H1 (cell line): Measurements from ENCODE around the gene DPH1. TPM values are rescaled to one million over a fixed set of nuclear protein-coding genes. Genes with fewer than 3 reads are reported as not detected.

ENCODE experiments used
- HDAC2 ChIP-seq, 2 experiments: fragments of 300-600 bp in 1 of 2; sonication (generic) in 1 of 2; IDR thresholded peaks; 2 replicates each; pipeline ENCODE4 v1.6.1; 2011 to 2012; ENCODE audit warnings: low read depth in 2 of 2, low read length in 2 of 2, mild to moderate bottlenecking in 2 of 2, moderate library complexity in 2 of 2, borderline replicate concordance in 1 of 2, inconsistent platforms in 1 of 2
- SRF ChIP-seq: IDR thresholded peaks from 2 replicates; pipeline ENCODE4 v1.6.1; 2011; ENCODE audit warnings: mild to moderate bottlenecking, low read depth, low read length, moderate library complexity
- YY1 ChIP-seq: IDR thresholded peaks from 2 replicates; pipeline ENCODE4 v1.6.1; 2011; ENCODE audit warnings: low read depth, mild to moderate bottlenecking, low read length
- polyA plus RNA-seq, 7 experiments: library from polyadenylated mRNA; depleted of rRNA in 3 of 7; stranded (reverse) in 5 of 7; unstranded in 2 of 7; fragments of >200 nt in 5 of 7; fragments of 200-250 nt in 2 of 7; gene quantifications; 1 replicate in 5 of 7; 2 replicates in 1 of 7; 4 replicates in 1 of 7; pipeline versions ENCODE4 v1.2.1 to v1.2.3, GENCODE V29; 2011 to 2013; ENCODE audit warnings: missing spikeins in 2 of 7, mixed read lengths in 2 of 7
- total RNA-seq: library from RNA; stranded (reverse); fragmentation: NEBNext Ultra II Directional; extraction: Animal tissue kit (Norgen Biotek cat#: 25700); gene quantifications from 2 replicates; pipeline ENCODE4 v1.2.1, GENCODE V29; 2021
- TF ChIP-seq, protein P1 (sequence below): fragments of 300-600 bp; sonication (generic); IDR thresholded peaks from 2 replicates; pipeline ENCODE4 v1.7.1; 2012; ENCODE audit warnings: low read length, moderate library complexity, mild to moderate bottlenecking, inconsistent platforms; ENCODE audit not compliant: insufficient replicate concordance
- TF ChIP-seq, protein P2 (sequence below): IDR thresholded peaks from 2 replicates; pipeline ENCODE4 v1.6.1; 2012; ENCODE audit warnings: inconsistent platforms

The DPH1 gene
- total and polyA plus RNA-seq, 2 of the 8 experiments (the other 6 are each of a cell fraction or from before 2014, with no cell fraction given), result 24.9 to 30.0 TPM

DNA sequence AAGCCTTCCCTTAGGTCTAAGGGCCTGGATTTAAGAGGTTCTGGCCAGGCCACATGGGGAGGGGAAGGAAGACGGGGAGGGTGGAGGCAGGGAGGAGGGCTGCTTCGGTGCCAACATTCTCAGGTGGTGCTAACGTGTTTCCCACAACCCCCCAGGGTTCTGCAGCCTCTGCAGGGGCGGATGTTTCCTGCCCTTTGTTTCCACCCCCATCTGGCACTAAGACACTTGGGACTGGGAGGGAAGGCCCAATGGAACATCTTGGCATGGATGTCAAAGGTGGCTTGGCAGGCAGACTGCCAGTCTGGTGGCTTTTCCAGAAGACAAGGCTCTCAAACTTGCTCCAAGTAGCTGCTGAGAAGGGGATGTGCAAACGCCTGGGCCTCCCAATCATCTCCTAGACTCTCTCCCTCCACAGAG, 37.7 kb downstream of the DPH1 start (continued):
- TF ChIP-seq, protein P1, sequence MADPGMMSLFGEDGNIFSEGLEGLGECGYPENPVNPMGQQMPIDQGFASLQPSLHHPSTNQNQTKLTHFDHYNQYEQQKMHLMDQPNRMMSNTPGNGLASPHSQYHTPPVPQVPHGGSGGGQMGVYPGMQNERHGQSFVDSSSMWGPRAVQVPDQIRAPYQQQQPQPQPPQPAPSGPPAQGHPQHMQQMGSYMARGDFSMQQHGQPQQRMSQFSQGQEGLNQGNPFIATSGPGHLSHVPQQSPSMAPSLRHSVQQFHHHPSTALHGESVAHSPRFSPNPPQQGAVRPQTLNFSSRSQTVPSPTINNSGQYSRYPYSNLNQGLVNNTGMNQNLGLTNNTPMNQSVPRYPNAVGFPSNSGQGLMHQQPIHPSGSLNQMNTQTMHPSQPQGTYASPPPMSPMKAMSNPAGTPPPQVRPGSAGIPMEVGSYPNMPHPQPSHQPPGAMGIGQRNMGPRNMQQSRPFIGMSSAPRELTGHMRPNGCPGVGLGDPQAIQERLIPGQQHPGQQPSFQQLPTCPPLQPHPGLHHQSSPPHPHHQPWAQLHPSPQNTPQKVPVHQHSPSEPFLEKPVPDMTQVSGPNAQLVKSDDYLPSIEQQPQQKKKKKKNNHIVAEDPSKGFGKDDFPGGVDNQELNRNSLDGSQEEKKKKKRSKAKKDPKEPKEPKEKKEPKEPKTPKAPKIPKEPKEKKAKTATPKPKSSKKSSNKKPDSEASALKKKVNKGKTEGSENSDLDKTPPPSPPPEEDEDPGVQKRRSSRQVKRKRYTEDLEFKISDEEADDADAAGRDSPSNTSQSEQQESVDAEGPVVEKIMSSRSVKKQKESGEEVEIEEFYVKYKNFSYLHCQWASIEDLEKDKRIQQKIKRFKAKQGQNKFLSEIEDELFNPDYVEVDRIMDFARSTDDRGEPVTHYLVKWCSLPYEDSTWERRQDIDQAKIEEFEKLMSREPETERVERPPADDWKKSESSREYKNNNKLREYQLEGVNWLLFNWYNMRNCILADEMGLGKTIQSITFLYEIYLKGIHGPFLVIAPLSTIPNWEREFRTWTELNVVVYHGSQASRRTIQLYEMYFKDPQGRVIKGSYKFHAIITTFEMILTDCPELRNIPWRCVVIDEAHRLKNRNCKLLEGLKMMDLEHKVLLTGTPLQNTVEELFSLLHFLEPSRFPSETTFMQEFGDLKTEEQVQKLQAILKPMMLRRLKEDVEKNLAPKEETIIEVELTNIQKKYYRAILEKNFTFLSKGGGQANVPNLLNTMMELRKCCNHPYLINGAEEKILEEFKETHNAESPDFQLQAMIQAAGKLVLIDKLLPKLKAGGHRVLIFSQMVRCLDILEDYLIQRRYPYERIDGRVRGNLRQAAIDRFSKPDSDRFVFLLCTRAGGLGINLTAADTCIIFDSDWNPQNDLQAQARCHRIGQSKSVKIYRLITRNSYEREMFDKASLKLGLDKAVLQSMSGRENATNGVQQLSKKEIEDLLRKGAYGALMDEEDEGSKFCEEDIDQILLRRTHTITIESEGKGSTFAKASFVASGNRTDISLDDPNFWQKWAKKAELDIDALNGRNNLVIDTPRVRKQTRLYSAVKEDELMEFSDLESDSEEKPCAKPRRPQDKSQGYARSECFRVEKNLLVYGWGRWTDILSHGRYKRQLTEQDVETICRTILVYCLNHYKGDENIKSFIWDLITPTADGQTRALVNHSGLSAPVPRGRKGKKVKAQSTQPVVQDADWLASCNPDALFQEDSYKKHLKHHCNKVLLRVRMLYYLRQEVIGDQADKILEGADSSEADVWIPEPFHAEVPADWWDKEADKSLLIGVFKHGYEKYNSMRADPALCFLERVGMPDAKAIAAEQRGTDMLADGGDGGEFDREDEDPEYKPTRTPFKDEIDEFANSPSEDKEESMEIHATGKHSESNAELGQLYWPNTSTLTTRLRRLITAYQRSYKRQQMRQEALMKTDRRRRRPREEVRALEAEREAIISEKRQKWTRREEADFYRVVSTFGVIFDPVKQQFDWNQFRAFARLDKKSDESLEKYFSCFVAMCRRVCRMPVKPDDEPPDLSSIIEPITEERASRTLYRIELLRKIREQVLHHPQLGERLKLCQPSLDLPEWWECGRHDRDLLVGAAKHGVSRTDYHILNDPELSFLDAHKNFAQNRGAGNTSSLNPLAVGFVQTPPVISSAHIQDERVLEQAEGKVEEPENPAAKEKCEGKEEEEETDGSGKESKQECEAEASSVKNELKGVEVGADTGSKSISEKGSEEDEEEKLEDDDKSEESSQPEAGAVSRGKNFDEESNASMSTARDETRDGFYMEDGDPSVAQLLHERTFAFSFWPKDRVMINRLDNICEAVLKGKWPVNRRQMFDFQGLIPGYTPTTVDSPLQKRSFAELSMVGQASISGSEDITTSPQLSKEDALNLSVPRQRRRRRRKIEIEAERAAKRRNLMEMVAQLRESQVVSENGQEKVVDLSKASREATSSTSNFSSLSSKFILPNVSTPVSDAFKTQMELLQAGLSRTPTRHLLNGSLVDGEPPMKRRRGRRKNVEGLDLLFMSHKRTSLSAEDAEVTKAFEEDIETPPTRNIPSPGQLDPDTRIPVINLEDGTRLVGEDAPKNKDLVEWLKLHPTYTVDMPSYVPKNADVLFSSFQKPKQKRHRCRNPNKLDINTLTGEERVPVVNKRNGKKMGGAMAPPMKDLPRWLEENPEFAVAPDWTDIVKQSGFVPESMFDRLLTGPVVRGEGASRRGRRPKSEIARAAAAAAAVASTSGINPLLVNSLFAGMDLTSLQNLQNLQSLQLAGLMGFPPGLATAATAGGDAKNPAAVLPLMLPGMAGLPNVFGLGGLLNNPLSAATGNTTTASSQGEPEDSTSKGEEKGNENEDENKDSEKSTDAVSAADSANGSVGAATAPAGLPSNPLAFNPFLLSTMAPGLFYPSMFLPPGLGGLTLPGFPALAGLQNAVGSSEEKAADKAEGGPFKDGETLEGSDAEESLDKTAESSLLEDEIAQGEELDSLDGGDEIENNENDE, result no peak
- TF ChIP-seq, protein P2, sequence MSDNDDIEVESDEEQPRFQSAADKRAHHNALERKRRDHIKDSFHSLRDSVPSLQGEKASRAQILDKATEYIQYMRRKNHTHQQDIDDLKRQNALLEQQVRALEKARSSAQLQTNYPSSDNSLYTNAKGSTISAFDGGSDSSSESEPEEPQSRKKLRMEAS, result no peak
- TF ChIP-seq HDAC2 (IDR thresholded peaks at IDR 0.05; ENCODE audit: borderline replicate concordance in 1 of 2, low read depth in 2 of 2, low read length in 2 of 2), result no peak
- no peak for TF ChIP-seq YY1
- TF ChIP-seq SRF, result no peak
